HCT116 (cell line): ENCODE data around the gene TMCO4. TPM values are rescaled to one million over a fixed set of nuclear protein-coding genes. Genes with fewer than 3 reads are reported as not detected.

Experiments used
- ATAC-seq: fragments of 200-7000 bp; cut with Tn5 transposase; 2 replicates; pipeline ENCODE4 v1.9.1; 2020; ENCODE audit warnings: mild to moderate bottlenecking, moderate library complexity
- BruUV-seq: library from RNA; stranded (reverse); fragments of 400-500 nt; replicated peaks from 2 replicates; lab custom pipeline; 2021; lab: Mats Ljungman, UMichigan
- CTCF ChIA-PET: fragments of 300-600 bp; sonication (Branson Sonifier 250); formaldehyde crosslinking; loops from one replicate; lab custom pipeline; 2021; ENCODE audit warnings: antibody characterized with exemption; lab: Charles Lee
- POLR2A ChIA-PET: fragments of 300-600, 350-600 bp; sonication (Branson Sonifier 250); formaldehyde crosslinking; loops from one replicate; lab custom pipeline; 2021; ENCODE audit warnings: antibody characterized with exemption; lab: Charles Lee
- RAD21 ChIA-PET, 2 experiments: fragments of 300-600 bp; sonication (Branson Sonifier 250); formaldehyde crosslinking; loops; one replicate each; lab custom pipeline; 2023; ENCODE audit warnings: low total read pairs in 2 of 2; ENCODE audit not compliant: uncharacterized antibody in 2 of 2, unreplicated experiment in 2 of 2, low non-redundant PET in 1 of 2; lab: Charles Lee
- DNase-seq: peaks from one replicate; pipeline ENCODE4 v3.0.0-alpha.2; 2010; ENCODE audit warnings: low read depth, low spot score
- H2AFZ ChIP-seq: fragments of 200-600 bp; shearing (Covaris generic), sonication (generic); 2 replicates; pipeline ENCODE4 v1.6.1; 2017; ENCODE audit warnings: low read depth, mixed run types, mixed read lengths, antibody characterized with exemption, low read length; ENCODE audit not compliant: poor library complexity, severe bottlenecking
- H3K27ac ChIP-seq: 2 replicates; pipeline ENCODE4 v1.5.1; 2012; ENCODE audit warnings: low read depth, low read length
- H3K27me3 ChIP-seq: fragments of 200-600 bp; sonication (generic); 2 replicates; pipeline ENCODE4 v1.6.1; 2016; ENCODE audit warnings: mixed run types, low read length, mixed read lengths; ENCODE audit not compliant: insufficient read depth
- H3K36me3 ChIP-seq, 2 experiments: fragments of 200-500 bp in 1 of 2; fragments of 200-600 bp in 1 of 2; sonication (Bioruptor generic) in 1 of 2; sonication (generic) in 1 of 2; 2 replicates each; pipeline versions ENCODE4 v1.5.1 to v1.6.1; 2014 to 2016; ENCODE audit warnings: low read length in 2 of 2, inconsistent platforms in 1 of 2, mixed read lengths in 1 of 2, mixed run types in 1 of 2; ENCODE audit not compliant: insufficient read depth in 2 of 2, control insufficient read depth in 1 of 2
- H3K4me1 ChIP-seq, 2 experiments: fragments of 200-600 bp in 1 of 2; sonication (generic) in 1 of 2; 2 replicates each; pipeline versions ENCODE4 v1.5.1 to v1.6.1; 2012 to 2017; ENCODE audit warnings: low read length in 2 of 2, inconsistent platforms in 1 of 2, mild to moderate bottlenecking in 1 of 2, mixed read lengths in 1 of 2, mixed run types in 1 of 2, moderate library complexity in 1 of 2; ENCODE audit not compliant: insufficient read depth in 2 of 2, control insufficient read depth in 1 of 2
- H3K4me2 ChIP-seq: fragments of 200-600 bp; sonication (generic); 2 replicates; pipeline ENCODE4 v1.6.1; 2017; ENCODE audit warnings: mixed run types, low read length, mixed read lengths
- H3K4me3 ChIP-seq, 2 experiments: fragments of 200-600 bp in 1 of 2; sonication (generic) in 1 of 2; replicated peaks in 1 of 2; 2 replicates each; pipeline ENCODE4 v1.5.1; 2011 to 2016; ENCODE audit warnings: low read length in 2 of 2, control low read depth in 1 of 2, low read depth in 1 of 2, mild to moderate bottlenecking in 1 of 2, mixed read lengths in 1 of 2, mixed run types in 1 of 2
- H3K79me2 ChIP-seq: fragments of 200-600 bp; sonication (generic); 2 replicates; pipeline ENCODE4 v1.6.1; 2017; ENCODE audit warnings: mild to moderate bottlenecking, mixed run types, low read length, moderate library complexity, mixed read lengths; ENCODE audit not compliant: insufficient read depth
- H3K9ac ChIP-seq: fragments of 200-600 bp; sonication (generic); 2 replicates; pipeline ENCODE4 v1.6.1; 2016; ENCODE audit warnings: low read length, mixed read lengths
- H3K9me2 ChIP-seq: fragments of 200-600 bp; sonication (generic), shearing (Covaris generic); 2 replicates; pipeline ENCODE4 v1.6.1; 2017; ENCODE audit warnings: mixed run types, mild to moderate bottlenecking, moderate library complexity; ENCODE audit not compliant: insufficient read depth
- H3K9me3 ChIP-seq, 2 experiments: fragments of 200-500 bp in 1 of 2; fragments of 200-600 bp in 1 of 2; sonication (Bioruptor generic) in 1 of 2; sonication (generic) in 1 of 2; 2 replicates each; pipeline ENCODE4 v1.6.1; 2014 to 2017; ENCODE audit warnings: low read length in 2 of 2, mixed read lengths in 2 of 2, inconsistent platforms in 1 of 2, low read depth in 1 of 2, mild to moderate bottlenecking in 1 of 2, mixed run types in 1 of 2, moderate library complexity in 1 of 2; ENCODE audit not compliant: control insufficient read depth in 1 of 2, insufficient read depth in 1 of 2
- H4K20me1 ChIP-seq: fragments of 200-600 bp; sonication (generic), shearing (Covaris generic); 2 replicates; pipeline ENCODE4 v1.6.1; 2017; ENCODE audit warnings: mixed run types, mild to moderate bottlenecking, moderate library complexity; ENCODE audit not compliant: insufficient read depth
- CEBPB ChIP-seq: IDR thresholded peaks from 2 replicates; pipeline ENCODE4 v1.6.1; 2012; ENCODE audit warnings: low read depth
- CTCF ChIP-seq, 3 experiments: fragments of 200-600 bp in 1 of 3; sonication (generic) in 1 of 3; IDR thresholded peaks in 2 of 3; conservative IDR thresholded peaks in 1 of 3; 2 replicates each; pipeline ENCODE4 v1.5.1; 2012 to 2017; ENCODE audit warnings: low read depth in 2 of 3, low read length in 2 of 3, antibody characterized with exemption in 1 of 3, borderline replicate concordance in 1 of 3, control low read depth in 1 of 3, mild to moderate bottlenecking in 1 of 3, mixed read lengths in 1 of 3, mixed run types in 1 of 3, moderate library complexity in 1 of 3; ENCODE audit not compliant: insufficient read depth in 1 of 3
- EGR1 ChIP-seq: IDR thresholded peaks from 2 replicates; pipeline ENCODE4 v1.6.1; 2012; ENCODE audit warnings: low read depth
- EZH2 ChIP-seq: fragments of 200-600 bp; sonication (generic); IDR thresholded peaks from 2 replicates; pipeline ENCODE4 v1.6.1; 2017; ENCODE audit warnings: antibody characterized with exemption, mixed run types
- FOSL1 ChIP-seq: IDR thresholded peaks from 2 replicates; pipeline ENCODE4 v1.6.1; 2012; ENCODE audit warnings: low read depth
- JUND ChIP-seq: IDR thresholded peaks from 2 replicates; pipeline ENCODE4 v1.6.1; 2012
- MAX ChIP-seq: IDR thresholded peaks from 2 replicates; pipeline ENCODE4 v1.6.1; 2012
- POLR2A ChIP-seq: IDR thresholded peaks from 2 replicates; pipeline ENCODE4 v1.7.0; 2011; ENCODE audit warnings: borderline replicate concordance; ENCODE audit not compliant: insufficient read depth, insufficient read length; ENCODE audit errors: extremely low read depth
- RAD21 ChIP-seq: IDR thresholded peaks from 2 replicates; pipeline ENCODE4 v1.6.1; 2012; ENCODE audit warnings: low read depth, mild to moderate bottlenecking
- SIN3A ChIP-seq: IDR thresholded peaks from 2 replicates; pipeline ENCODE4 v1.6.1; 2012; ENCODE audit warnings: low read depth
- SP1 ChIP-seq: IDR thresholded peaks from 2 replicates; pipeline ENCODE4 v1.6.1; 2012; ENCODE audit warnings: low read depth
- TCF7L2 ChIP-seq: IDR thresholded peaks from 2 replicates; pipeline ENCODE4 v1.7.0; 2011; ENCODE audit warnings: borderline replicate concordance, inconsistent platforms; ENCODE audit not compliant: insufficient read depth, insufficient read length; ENCODE audit errors: extremely low read depth
- ZBTB33 ChIP-seq: IDR thresholded peaks from 2 replicates; pipeline ENCODE4 v1.6.1; 2011; ENCODE audit warnings: mild to moderate bottlenecking, low read length, moderate library complexity; ENCODE audit not compliant: insufficient replicate concordance; ENCODE audit errors: extremely low read depth
- ZNF274 ChIP-seq: fragments of 200-500 bp; sonication (Bioruptor generic); IDR thresholded peaks from 2 replicates; pipeline ENCODE4 v1.6.1; 2014; ENCODE audit warnings: mild to moderate bottlenecking, low read depth, low read length, inconsistent platforms
- intact Hi-C: fragments of 100-400 bp; cut with micrococcal nuclease; formaldehyde crosslinking; loops from 2 replicates; pipeline ENCODE4 v1.10.0; 2022
- total RNA-seq: library from RNA; stranded (reverse); gene quantifications from one replicate; pipeline ENCODE4 v1.2.1, GENCODE V29; 2021; ENCODE audit not compliant: unreplicated experiment

TMCO4 gene
- total RNA-seq, 1 experiment from 2014 or later, result 12.7 TPM

- no peak overlapping the region for H3K27ac ChIP-seq
- no peaks in the 10 kb centered on the region for H3K9me2 ChIP-seq
- intact Hi-C loops, result loop anchor here (5.0 kb wide), 1 partner anchor 123 kb away; the partner anchor contains the start of gene OTUD3
- DNase-seq (peak; percentile 35), ATAC-seq (peak; percentile 63)
- no peak overlapping the region for H3K9ac ChIP-seq
- no peaks in the 10 kb centered on the region for H3K36me3 ChIP-seq
- ChIA-PET CTCF (no interaction called here), RAD21 (no interaction called here), POLR2A (no interaction called here)
- TF ChIP-seq EGR1, result no peak
- no peak for TF ChIP-seq SIN3A
- no peak for TF ChIP-seq POLR2A
- TF ChIP-seq EZH2, result no peak
- no peak for TF ChIP-seq ZBTB33
- H3K4me3 ChIP-seq, result no peak overlapping the region
- peak overlapping the region; percentile 55 for H3K4me2 ChIP-seq
- no peaks in the 10 kb centered on the region for H3K27me3 ChIP-seq
- no peaks in the 10 kb centered on the region for H3K79me2 ChIP-seq
- H3K9me3 ChIP-seq, result no peaks in the 10 kb centered on the region
- no TSS peak for BruUV-seq
- no peak overlapping the region for H2AFZ ChIP-seq
- H3K4me1 ChIP-seq, result peaks cover 12 to 33% of the 10 kb centered on the region in 2 experiments
- no peaks in the 10 kb centered on the region for H4K20me1 ChIP-seq
These were observed 40.0 kb downstream of the TMCO4 start for GRCh38 chr1:19759740-19760089.

- H3K79me2 ChIP-seq, result no peaks in the 10 kb centered on the region
- no peaks in the 10 kb centered on the region for H3K36me3 ChIP-seq
- H3K4me1 ChIP-seq, result peaks cover 12 to 30% of the 10 kb centered on the region in 2 experiments
- H4K20me1 ChIP-seq, result no peaks in the 10 kb centered on the region
- peak; percentile 28 for DNase-seq
- peak overlapping the region; percentile 55 for H3K4me2 ChIP-seq
- no peaks in the 10 kb centered on the region for H3K27me3 ChIP-seq
- ChIA-PET RAD21 (no interaction called here), CTCF (no interaction called here), POLR2A (no interaction called here)
- no peaks in the 10 kb centered on the region for H3K9me2 ChIP-seq
- no peaks in the 10 kb centered on the region for H3K9me3 ChIP-seq
- H3K27ac ChIP-seq, result no peak overlapping the region
- H3K9ac ChIP-seq, result peak overlapping the region; percentile 23; the same call in 1 of the 2 replicates
- peak; percentile 70 for ATAC-seq
- intact Hi-C loops, result no loop called here
- no peak overlapping the region for H2AFZ ChIP-seq
- no TSS peak for BruUV-seq
- no peak overlapping the region for H3K4me3 ChIP-seq
- TF ChIP-seq CTCF (IDR thresholded peaks at IDR 0.05 in 2 of 3, conservative IDR thresholded peaks at IDR 0.05 in 1 of 3; ENCODE audit: borderline replicate concordance in 1 of 3, insufficient read depth in 1 of 3, low read depth in 2 of 3, low read length in 2 of 3), result no peak
- no peak; the same call in 1 of the 2 replicates for TF ChIP-seq MAX
- no peak for TF ChIP-seq RAD21
- TF ChIP-seq CEBPB, result no peak
- TF ChIP-seq TCF7L2, result no peak
- no peak for TF ChIP-seq FOSL1
- TF ChIP-seq SP1, result no peak
- no peak for TF ChIP-seq ZNF274
- no peak for TF ChIP-seq JUND
These were observed 41.4 kb downstream of the TMCO4 start for GRCh38 chr1:19758227-19758830.
